IMR-90 (cell line): ENCODE results near the gene CACUL1. TPM values are rescaled to one million over a fixed set of nuclear protein-coding genes. Genes with fewer than 3 reads are reported as not detected.

Experiments used
- ATAC-seq: fragments of 200-7000 bp; cut with Tn5 transposase; 2 replicates; pipeline ENCODE4 v1.9.1; 2020; ENCODE audit warnings: low read depth, mild to moderate bottlenecking, moderate library complexity
- BruUV-seq: library from RNA; stranded (reverse); fragments of 400-500 nt; replicated peaks from 2 replicates; lab custom pipeline; 2021; lab: Mats Ljungman, UMichigan
- CTCF ChIA-PET: fragments of 300-600 bp; formaldehyde crosslinking; extraction: SDS; loops from one replicate; lab custom pipeline; 2021; ENCODE audit warnings: antibody characterized with exemption; lab: Yijun Ruan, JAX
- POLR2A ChIA-PET: fragments of 300-600 bp; sonication (Branson Sonifier 250); formaldehyde crosslinking; loops from one replicate; lab custom pipeline; 2022; ENCODE audit warnings: antibody characterized with exemption; ENCODE audit not compliant: unreplicated experiment; lab: Charles Lee
- DNase-seq: peaks from one replicate; pipeline ENCODE4 v3.0.0; 2013
- H2AFZ ChIP-seq: replicated peaks from 2 replicates; pipeline ENCODE3; 2013; ENCODE audit warnings: low read length, mild to moderate bottlenecking; ENCODE audit not compliant: poor library complexity
- H2AK5ac ChIP-seq: 2 replicates; pipeline ENCODE4 v1.6.1; 2013; ENCODE audit warnings: low read depth, low read length, inconsistent platforms
- H2AK9ac ChIP-seq: replicated peaks from 2 replicates; pipeline ENCODE3; 2013; ENCODE audit warnings: mild to moderate bottlenecking, low read depth, low read length, moderate library complexity; ENCODE audit not compliant: poor library complexity
- H2BK120ac ChIP-seq: 2 replicates; pipeline ENCODE4 v1.6.1; 2013; ENCODE audit warnings: low read depth, low read length, inconsistent platforms
- H2BK15ac ChIP-seq: 3 replicates; pipeline ENCODE4 v1.6.1; 2013; ENCODE audit warnings: low read depth, low read length, inconsistent platforms
- H2BK20ac ChIP-seq: 2 replicates; pipeline ENCODE4 v1.6.1; 2013; ENCODE audit warnings: low read depth, mild to moderate bottlenecking, inconsistent platforms, low read length, moderate library complexity
- H2BK5ac ChIP-seq: 2 replicates; pipeline ENCODE4 v1.6.1; 2013; ENCODE audit warnings: mild to moderate bottlenecking, low read depth, low read length, inconsistent platforms; ENCODE audit not compliant: poor library complexity, severe bottlenecking
- H3K14ac ChIP-seq: replicated peaks from 2 replicates; pipeline ENCODE4 v1.6.1; 2013; ENCODE audit warnings: low read depth, low read length, inconsistent platforms
- H3K18ac ChIP-seq: 2 replicates; pipeline ENCODE4 v1.6.1; 2013; ENCODE audit warnings: low read depth, low read length, control low read depth
- H3K23ac ChIP-seq: 2 replicates; pipeline ENCODE4 v1.6.1; 2013; ENCODE audit warnings: low read depth, low read length, inconsistent platforms
- H3K27ac ChIP-seq: 2 replicates; pipeline ENCODE4 v1.5.1; 2013; ENCODE audit warnings: mild to moderate bottlenecking, control low read depth, low read length; ENCODE audit not compliant: insufficient read depth
- H3K27me3 ChIP-seq: 2 replicates; pipeline ENCODE4 v1.6.1; 2013; ENCODE audit warnings: low read length; ENCODE audit not compliant: control insufficient read depth, insufficient read depth
- H3K36me3 ChIP-seq: 2 replicates; pipeline ENCODE4 v1.6.1; 2013; ENCODE audit warnings: low read length, mixed read lengths; ENCODE audit not compliant: control insufficient read depth, insufficient read depth
- H3K4ac ChIP-seq: 2 replicates; pipeline ENCODE4 v1.6.1; 2013; ENCODE audit warnings: low read depth, low read length, inconsistent platforms
- H3K4me1 ChIP-seq: 2 replicates; pipeline ENCODE4 v1.6.1; 2013; ENCODE audit warnings: low read length, mixed read lengths; ENCODE audit not compliant: control insufficient read depth, insufficient read depth
- H3K4me2 ChIP-seq: 2 replicates; pipeline ENCODE4 v1.6.1; 2013; ENCODE audit warnings: low read depth, mild to moderate bottlenecking, control low read depth, low read length, moderate library complexity
- H3K4me3 ChIP-seq: 2 replicates; pipeline ENCODE4 v1.5.1; 2013; ENCODE audit warnings: low read depth, mild to moderate bottlenecking, control low read depth, low read length, moderate library complexity; ENCODE audit not compliant: insufficient read depth
- H3K56ac ChIP-seq: 2 replicates; pipeline ENCODE4 v1.6.1; 2013; ENCODE audit warnings: low read length, inconsistent platforms; ENCODE audit not compliant: insufficient read depth; ENCODE audit errors: extremely low read depth
- H3K79me1 ChIP-seq, 2 experiments: 2 replicates each; pipeline ENCODE4 v1.6.1; 2013; ENCODE audit warnings: low read length in 2 of 2, inconsistent platforms in 1 of 2, low read depth in 1 of 2
- H3K9ac ChIP-seq: 2 replicates; pipeline ENCODE4 v1.6.1; 2013; ENCODE audit warnings: low read depth, low read length, control low read depth
- H3K9me1 ChIP-seq: 2 replicates; pipeline ENCODE4 v1.6.1; 2013; ENCODE audit warnings: low read length, inconsistent platforms; ENCODE audit not compliant: insufficient read depth
- H3K9me3 ChIP-seq: 2 replicates; pipeline ENCODE4 v1.6.1; 2013; ENCODE audit warnings: low read length; ENCODE audit not compliant: control insufficient read depth, insufficient read depth
- H4K20me1 ChIP-seq: 2 replicates; pipeline ENCODE4 v1.6.1; 2013; ENCODE audit warnings: low read length, inconsistent platforms; ENCODE audit not compliant: insufficient read depth
- H4K5ac ChIP-seq: 2 replicates; pipeline ENCODE4 v1.6.1; 2013; ENCODE audit warnings: mild to moderate bottlenecking, low read depth, low read length, control low read depth
- H4K8ac ChIP-seq, 2 experiments: 2 replicates each; pipeline ENCODE4 v1.6.1; 2013; ENCODE audit warnings: low read depth in 2 of 2, low read length in 2 of 2, control low read depth in 1 of 2, inconsistent platforms in 1 of 2
- H4K91ac ChIP-seq: 2 replicates; pipeline ENCODE4 v1.6.1; 2013; ENCODE audit warnings: low read depth, low read length, inconsistent platforms; ENCODE audit not compliant: insufficient read depth
- BHLHE40 ChIP-seq: fragments of 150-350 bp; IDR thresholded peaks from 2 replicates; pipeline ENCODE4 v1.6.1; 2016; ENCODE audit warnings: mild to moderate bottlenecking, low read depth, low read length
- CTCF ChIP-seq: conservative IDR thresholded peaks from 2 replicates; pipeline ENCODE4 v1.5.1; 2012; ENCODE audit warnings: mild to moderate bottlenecking, low read depth, low read length, improper control_type of control experiment
- MAZ ChIP-seq: IDR thresholded peaks from 2 replicates; pipeline ENCODE4 v1.6.1; 2012; ENCODE audit warnings: low read depth, mild to moderate bottlenecking, low read length, improper control_type of control experiment, moderate library complexity, borderline replicate concordance
- MXI1 ChIP-seq: IDR thresholded peaks from 2 replicates; pipeline ENCODE4 v1.6.1; 2012; ENCODE audit warnings: low read depth, mild to moderate bottlenecking, low read length, moderate library complexity, borderline replicate concordance
- NFE2L2 ChIP-seq: fragments of 150-350 bp; IDR thresholded peaks from 2 replicates; pipeline ENCODE4 v1.6.1; 2016; ENCODE audit warnings: low read depth, mild to moderate bottlenecking, low read length
- RAD21 ChIP-seq: IDR thresholded peaks from 2 replicates; pipeline ENCODE4 v1.6.1; 2012; ENCODE audit warnings: low read length, improper control_type of control experiment
- RCOR1 ChIP-seq: IDR thresholded peaks from 2 replicates; pipeline ENCODE4 v1.6.1; 2012; ENCODE audit warnings: mild to moderate bottlenecking, low read length, improper control_type of control experiment; ENCODE audit not compliant: insufficient replicate concordance
- RFX5 ChIP-seq: IDR thresholded peaks from 2 replicates; pipeline ENCODE4 v1.8.0; 2012; ENCODE audit warnings: low read depth, mild to moderate bottlenecking, low read length, moderate library complexity
- USF2 ChIP-seq: fragments of 150-350 bp; IDR thresholded peaks from 2 replicates; pipeline ENCODE4 v1.6.1; 2017; ENCODE audit warnings: mild to moderate bottlenecking, antibody characterized with exemption, low read length, low read depth
- WGBS, 2 experiments: methylation state at CpG; one replicate each; pipeline versions ENCODE4 v1.1.5 to v1.1.7; 2013; ENCODE audit warnings: missing lambda C conversion rate in 2 of 2; ENCODE audit not compliant: insufficient read length in 1 of 2; ENCODE audit errors: extremely low coverage in 2 of 2; 5-methylcytosine and 5-hydroxymethylcytosine counted together
- dilution Hi-C: fragments of 300-500 bp; cut with HindIII; formaldehyde crosslinking; loops from one replicate; pipeline ENCODE4 v1.14.3; 2018; ENCODE audit warnings: low sequenced_read_pairs; ENCODE audit not compliant: unreplicated experiment
- in situ Hi-C: fragments of 300-500 bp; cut with MboI; formaldehyde crosslinking; loops from 3 replicates; pipeline ENCODE4 v1.14.3; 2019; ENCODE audit warnings: low sequenced_read_pairs, inconsistent platforms, mixed read lengths
- intact Hi-C: fragments of 100-400 bp; cut with micrococcal nuclease; formaldehyde crosslinking; loops from 2 replicates; pipeline ENCODE4 v1.10.0; 2022
- polyA plus RNA-seq, 3 experiments: library from polyadenylated mRNA; depleted of rRNA; stranded (reverse); fragments of >200 nt; gene quantifications; 2 replicates each; pipeline ENCODE4 v1.2.3, GENCODE V29; 2012; ENCODE audit warnings: low replicate concordance in 1 of 3
- total RNA-seq: library from RNA; depleted of rRNA; stranded (reverse); fragments of >200 nt; gene quantifications from 2 replicates; pipeline ENCODE4 v1.2.3, GENCODE V29; 2012

The CACUL1 gene
- total and polyA plus RNA-seq, 2 of the 4 experiments (the other 2 are of a cell fraction), result 5.3 to 23.5 TPM

GRCh38 chr10:118776033-118776432 is 21.3 kb upstream of the CACUL1 start:
- Histone ChIP-seq H4K20me1 (no peaks in the 10 kb centered on the region), H3K4me3 (no peak overlapping the region), H3K23ac (no peak overlapping the region), H3K36me3 (no peaks in the 10 kb centered on the region), H3K27me3 (peaks cover 5% of the 10 kb centered on the region), H4K91ac (no peak overlapping the region), H3K14ac (no peak overlapping the region), H3K9me3 (no peaks in the 10 kb centered on the region), H3K56ac (no peak overlapping the region), H2BK15ac (no peak overlapping the region), H3K79me1 (no peaks in the 10 kb centered on the region), H3K9ac (no peak overlapping the region), H3K9me1 (no peaks in the 10 kb centered on the region), H3K4ac (no peak overlapping the region), H2BK120ac (no peak overlapping the region), H2AFZ (no peak overlapping the region), H4K8ac (no peak overlapping the region), H3K4me1 (no peaks in the 10 kb centered on the region), H3K27ac (no peak overlapping the region), H3K4me2 (no peak overlapping the region), H2AK9ac (no peak overlapping the region), H2AK5ac (no peak overlapping the region), H2BK20ac (no peak overlapping the region), H3K18ac (no peak overlapping the region), H4K5ac (no peak overlapping the region), H2BK5ac (no peak overlapping the region)
- in situ Hi-C loops, result no loop called here
- TF ChIP-seq RCOR1 (no peak), NFE2L2 (no peak), RFX5 (no peak), MXI1 (no peak), RAD21 (no peak), MAZ (no peak), CTCF (no peak), USF2 (no peak), BHLHE40 (no peak)
- no TSS peak for BruUV-seq
- CTCF ChIA-PET, result no interaction called here
- intact Hi-C loops, result no loop called here
- WGBS, 2 experiments, result no CpG with 5 or more reads among the region's 3 CpGs
- dilution Hi-C loops, result no loop called here
- POLR2A ChIA-PET, result no interaction called here
- no peak for DNase-seq
- no peak for ATAC-seq
